Skin of body (tissue), 2 donors: Measurements from ENCODE around the gene SDE2. TPM values are rescaled to one million over a fixed set of nuclear protein-coding genes. Genes with fewer than 3 reads are reported as not detected.
"Not testable (repeated sequence)": the region's sequence is repeated elsewhere in the genome, so short reads cannot be mapped to it uniquely, and the experiment has no call there.

Source experiments
- DNase-seq: peaks from one replicate; lab custom pipeline; 2025; lab: John Stamatoyannopoulos, UW
- total RNA-seq: library from RNA; depleted of rRNA; stranded (reverse); fragments of >200 nt; gene quantifications from one replicate; pipeline ENCODE4 v1.2.3, GENCODE V29; 2014

Gene SDE2
- 35.0 TPM for total RNA-seq

DNA sequence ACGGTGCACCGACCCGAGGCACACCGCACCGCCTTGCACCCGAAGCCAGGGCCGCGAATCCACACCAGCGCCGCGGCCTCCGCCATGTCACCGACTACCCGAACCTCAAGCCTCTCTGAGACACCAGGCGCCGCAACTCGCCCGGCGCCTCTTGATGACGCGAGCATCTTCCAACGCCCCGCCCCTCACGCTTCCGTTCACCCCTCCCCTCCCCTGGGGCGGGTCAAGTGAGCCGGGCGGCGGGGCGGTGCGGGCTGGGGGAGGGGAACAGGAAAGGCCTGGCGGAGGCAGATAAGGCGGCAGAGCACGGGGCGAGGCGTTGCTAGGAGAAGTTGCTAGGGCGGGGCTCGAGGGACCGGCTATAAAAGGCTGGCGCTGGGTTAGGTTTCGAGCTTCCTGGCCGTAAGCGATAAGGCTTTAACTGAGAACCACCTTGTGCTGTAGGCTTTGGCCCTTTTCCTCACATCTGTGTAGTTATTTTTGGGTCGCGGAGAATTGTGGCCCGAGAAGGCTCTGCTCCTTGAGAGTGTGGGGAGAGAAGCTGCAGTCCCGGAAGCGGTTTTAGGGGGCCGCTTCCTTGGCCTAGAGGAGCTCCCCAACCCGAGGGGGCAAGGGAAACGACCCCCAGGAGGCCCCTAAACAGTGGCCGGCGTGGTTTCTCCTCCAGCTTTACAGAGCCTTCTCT lies at the start of gene SDE2:
SDE2 (minus strand) TSS at position 117 of the 685 bp plus-strand sequence; CDS start at position 86, 31 bp downstream.
- DNase-seq, result peak; percentile 98

DNA sequence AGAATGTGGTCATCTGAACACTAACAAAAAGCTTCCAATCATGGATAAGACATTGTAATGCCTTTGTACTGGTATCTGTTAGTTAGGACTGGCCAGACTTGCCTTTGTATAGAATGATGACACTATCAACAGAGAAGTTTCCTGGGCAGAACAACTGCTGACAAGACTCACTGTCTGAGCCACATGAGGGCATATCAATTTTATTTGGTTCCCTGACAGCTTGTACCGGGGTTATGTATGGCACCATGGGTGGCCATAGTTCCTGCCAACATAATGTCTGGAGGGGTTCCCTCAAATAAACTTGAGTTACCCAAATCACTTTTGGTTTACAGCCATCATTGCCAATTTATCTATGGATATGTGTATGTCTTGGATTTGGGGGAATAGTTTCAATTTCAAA lies 49.7 kb upstream of the SDE2 start:
- no peak for DNase-seq

DNA sequence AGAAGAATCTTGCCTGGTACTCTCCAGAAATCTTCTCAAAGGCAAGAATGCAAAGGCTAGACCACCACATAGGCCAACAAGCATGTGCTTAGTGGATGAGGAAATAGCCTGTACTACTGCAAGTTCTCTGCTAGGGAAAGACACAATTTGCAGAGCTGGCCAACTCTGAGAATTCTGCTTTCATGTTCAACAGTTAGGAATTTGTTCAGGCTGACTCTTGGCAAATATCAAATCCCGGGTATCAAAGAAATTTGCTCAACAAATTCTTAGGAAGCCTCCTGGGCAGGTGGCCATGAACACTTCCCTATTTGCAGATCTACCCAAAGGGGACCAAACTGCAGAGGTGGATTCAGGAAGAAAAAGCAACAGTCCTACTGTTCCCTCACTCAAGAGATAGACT lies 48.4 kb upstream of the SDE2 start:
- DNase-seq, result no peak

DNA sequence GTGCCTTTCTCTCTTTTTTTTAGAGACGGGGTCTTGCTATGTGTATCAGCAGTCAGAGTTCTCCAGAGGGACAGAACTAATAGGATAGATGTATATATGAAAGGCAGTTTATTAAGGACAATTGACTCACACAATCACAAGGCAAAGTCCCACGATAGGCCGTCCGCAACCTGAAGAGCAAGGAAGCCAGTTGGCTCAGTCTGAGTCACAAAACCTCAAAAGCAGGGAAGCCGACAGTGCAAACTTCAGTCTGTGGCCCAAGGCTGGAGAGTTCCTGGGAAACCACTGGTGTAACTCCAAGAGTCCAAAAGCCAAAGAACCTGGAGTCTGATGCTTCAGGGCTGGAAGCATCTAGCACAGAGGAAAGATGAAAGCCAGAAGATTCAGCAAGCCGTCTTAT lies 47.1 kb upstream of the SDE2 start:
- DNase-seq, result no peak

DNA sequence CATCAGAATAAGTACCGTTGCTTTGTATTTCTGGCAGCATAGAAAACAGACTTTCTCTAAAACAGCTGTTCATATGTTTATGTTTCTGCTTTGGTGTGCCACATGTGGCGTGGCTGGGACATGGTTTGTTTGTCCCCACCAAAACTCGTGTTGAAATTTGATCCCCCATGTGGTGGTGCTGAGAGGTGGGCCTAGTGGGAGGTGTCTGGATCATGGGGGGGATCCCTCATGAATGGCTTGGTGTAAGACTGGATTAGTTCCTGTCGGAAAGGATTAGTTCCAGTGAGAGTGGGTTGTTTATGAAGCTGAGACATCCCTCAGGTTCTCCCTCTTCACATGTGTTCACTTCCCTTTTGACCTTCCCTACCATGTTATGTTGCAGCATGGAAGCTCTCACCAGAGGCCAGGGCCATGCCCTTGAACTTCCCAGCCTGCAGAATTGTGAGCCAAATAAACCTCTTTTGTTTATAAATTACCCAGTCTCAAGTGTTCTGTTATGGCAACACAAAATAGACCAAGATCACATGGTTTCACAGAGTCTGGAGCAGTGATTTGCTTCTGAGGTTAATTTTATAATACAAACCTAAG lies 45.5 kb upstream of the SDE2 start:
- DNase-seq, result no peak

DNA sequence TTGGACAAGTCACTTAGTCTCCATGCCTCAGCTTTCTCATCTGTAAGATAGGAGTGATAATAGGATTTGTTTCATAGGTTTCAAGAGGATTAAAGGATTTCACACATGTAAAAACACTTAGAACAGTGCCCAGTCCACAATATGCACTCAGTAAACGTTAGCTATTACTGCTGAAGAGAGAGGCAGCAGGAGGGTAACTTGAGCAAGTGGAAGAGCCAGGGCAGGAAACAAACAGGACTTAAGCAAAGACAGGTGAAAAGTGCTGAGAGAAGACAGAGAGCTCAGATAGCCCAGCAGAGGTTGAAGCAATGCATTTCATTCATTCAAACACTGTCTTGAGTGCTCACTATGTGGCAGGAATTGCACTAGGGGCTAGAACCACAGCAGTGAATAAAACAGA lies 42.3 kb upstream of the SDE2 start:
- DNase-seq, result no peak

DNA sequence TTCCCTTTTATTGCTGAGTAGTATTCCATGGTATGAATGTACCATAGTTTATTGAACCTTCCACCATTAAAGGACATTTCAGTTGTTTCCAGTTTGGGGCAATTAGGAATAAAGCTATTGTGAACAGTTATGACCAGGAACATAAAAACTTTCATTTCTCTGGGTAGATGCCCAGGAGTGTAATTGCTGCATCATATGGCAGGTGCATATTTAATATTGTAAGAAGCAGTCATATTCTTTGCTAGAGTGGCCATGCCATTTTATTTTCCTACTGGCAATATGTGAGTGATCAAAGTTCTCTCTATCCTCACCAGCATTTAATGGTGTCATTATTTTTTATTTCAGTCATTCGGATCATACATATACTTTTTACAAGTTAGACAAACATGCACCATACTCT lies 39.5 kb upstream of the SDE2 start:
- DNase-seq, result no peak

DNA sequence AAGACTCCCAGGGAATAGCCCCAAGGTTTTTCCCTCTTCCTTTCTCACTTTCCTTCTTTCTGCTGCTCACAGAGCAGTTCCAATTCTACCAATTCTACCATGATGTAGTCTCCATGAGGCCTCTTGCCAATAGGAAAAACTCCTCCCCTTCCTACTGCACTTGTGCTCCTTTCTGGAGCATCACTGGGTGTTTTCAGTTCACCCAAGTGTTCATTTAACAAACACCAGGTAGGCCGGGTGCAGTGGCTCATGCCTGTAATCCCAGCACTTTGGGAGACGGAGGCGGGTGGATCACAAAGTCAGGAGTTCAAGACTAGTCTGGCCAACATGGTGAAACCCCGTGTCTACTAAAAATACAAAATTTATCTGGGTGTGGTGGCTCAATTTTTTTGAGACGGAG lies 36.8 kb upstream of the SDE2 start:
- DNase-seq, result no peak

DNA sequence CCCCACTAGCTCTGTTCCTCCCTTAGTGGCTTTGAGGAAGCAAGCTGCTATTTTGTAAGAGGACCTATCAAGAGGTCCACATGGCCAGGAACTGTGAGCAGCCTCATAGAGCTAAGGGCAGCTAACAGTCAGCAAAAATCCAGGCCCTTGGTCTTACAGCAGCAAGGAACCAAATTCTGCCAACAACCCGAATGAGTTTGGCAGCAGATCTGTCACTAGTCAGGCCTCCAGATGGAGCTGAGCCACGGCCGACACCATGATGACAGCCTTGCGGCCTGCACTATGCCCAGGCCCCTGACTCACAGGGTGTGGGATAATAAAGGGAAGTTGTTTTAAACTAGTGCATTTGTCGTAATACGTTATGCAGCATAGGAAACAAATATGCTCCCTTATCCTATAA lies 35.3 kb upstream of the SDE2 start:
- peak; percentile 41 for DNase-seq

DNA sequence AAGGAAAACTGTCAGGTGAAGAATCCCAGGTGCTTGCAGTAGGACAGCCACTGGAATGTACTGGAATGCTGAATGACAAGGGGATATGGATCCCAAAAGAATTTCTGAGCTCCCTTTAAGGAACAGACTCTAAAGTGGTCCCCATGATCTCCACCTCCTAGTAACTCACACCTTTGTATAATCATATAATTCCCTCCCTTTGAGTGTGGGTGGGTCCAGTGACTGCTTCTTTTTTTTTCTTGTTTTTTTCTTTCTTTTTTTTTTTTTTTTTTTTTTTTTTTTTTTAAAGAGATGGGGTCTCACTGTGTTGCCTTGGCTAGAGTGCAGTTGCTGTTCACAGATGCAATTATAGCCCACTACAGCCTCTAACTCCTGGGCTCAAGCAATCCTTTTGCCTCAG lies 34.8 kb upstream of the SDE2 start:
- no peak for DNase-seq

DNA sequence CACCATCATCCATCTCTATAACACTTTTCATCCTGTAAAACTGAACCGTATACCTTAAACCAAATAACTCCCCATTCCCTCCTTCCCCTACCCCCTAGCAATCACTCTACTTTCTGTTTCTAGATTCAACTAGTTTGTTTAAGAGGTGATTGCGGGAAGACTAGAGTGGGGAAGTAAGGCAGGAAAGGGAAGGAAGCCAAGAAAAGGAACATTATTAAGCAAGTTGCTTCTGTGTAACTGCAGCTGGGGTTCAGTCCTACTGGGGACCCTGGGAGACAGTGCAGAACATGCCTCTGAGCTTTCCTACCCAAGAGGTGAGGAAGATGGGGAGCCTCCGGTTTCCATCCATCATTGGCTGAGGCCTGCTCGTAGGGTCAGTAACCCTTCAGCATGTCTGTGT lies 34.4 kb upstream of the SDE2 start:
- no peak for DNase-seq

DNA sequence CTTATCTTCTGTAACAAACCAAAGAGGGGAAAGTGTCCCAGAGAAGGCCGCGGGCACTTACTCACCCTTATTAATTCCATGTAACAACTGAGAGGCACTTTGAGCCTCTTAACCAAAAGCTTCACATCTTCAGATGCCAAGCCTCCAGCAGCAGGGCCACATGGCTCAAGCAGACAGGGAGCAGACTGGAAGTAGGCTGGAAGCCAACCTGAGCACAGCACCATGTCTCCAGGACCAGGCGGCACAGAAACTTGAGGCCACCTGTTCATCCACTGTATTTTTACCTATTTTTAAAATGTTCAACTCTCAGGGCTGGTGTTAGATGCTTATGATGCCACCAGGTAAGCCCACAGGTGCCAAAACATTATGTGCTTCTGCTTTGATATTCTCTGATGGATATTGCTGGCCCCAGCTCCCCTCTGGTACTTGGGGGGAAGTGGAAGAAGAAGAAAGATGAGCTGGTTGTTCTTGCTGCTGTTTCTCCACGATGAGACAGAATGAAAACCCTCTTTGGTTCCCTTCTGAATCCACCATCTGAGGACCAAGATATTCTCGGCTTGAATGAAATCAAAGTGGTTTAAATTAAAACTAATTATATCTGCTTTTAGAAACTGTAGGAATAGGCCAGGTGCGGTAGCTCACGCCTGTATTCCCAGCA lies 30.6 kb upstream of the SDE2 start:
- DNase-seq, result no peak

DNA sequence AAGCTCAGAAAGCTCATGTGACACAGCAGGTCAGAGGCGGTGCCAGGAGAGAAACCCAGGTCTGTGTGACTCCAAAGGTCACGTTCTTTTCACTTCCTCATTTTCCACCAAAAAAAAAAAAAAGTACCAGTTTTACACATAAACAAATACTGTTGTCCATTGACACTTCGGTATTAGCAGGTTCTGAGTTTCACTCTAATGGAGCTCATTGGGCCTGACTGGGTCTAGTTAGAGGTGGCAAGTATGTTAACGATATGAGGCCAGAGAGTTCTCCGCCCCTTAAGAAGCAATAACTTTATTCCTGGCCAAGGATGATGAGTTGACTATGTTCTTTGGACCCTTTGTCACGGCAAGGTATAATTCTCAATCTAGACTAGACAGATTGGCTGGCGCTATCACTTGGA lies 30.0 kb upstream of the SDE2 start:
- DNase-seq, result no peak

DNA sequence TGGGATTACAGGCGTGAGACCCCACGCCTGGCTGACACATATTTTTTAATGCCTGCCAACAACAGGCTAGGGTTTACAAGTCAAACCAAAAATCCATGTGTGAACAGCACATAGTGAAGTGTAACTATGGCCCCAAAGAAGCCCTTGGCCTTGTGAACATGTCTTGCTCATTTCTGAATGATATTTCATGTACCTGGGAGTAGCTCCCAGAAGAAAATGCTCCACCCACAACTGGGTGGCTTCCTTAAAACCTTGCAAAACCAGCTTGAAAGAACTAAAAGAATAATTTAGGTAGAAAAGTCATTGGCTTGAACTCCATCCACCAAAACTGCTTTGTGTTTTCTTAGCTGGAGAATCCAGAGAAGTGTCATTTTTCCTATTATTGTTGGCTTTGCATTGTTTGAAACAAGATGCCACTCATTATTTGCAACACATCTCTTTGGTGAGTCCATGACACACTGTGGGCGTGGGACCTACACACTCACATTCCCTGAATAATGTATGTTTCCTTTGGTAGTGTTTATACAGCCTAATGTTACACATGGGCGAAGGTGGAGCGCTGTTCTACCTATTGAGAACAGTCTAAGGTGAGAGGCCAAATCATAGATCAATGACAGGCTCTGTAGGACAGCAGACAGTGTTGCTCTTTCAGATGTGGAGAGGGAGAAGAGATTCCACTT lies 28.5 kb upstream of the SDE2 start:
- no peak for DNase-seq

DNA sequence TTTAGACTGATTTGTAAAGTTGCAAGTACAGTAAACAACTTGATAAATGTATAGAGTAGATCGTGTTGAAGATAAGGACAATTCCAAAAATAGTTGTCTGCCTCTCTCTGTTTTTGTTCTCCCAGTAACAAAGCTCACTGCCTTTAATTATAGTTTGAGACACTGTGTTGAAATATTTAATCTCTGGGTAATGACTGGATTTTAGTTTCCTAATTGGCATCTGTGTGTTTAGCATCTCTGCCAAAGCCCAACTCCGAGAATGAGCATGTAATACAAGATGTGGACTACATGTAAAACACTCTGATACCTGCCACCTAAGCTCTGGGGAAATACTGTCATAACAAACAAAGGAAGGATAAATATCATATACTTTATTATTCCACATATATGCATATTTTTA lies 27.7 kb upstream of the SDE2 start:
- DNase-seq, result no peak

DNA sequence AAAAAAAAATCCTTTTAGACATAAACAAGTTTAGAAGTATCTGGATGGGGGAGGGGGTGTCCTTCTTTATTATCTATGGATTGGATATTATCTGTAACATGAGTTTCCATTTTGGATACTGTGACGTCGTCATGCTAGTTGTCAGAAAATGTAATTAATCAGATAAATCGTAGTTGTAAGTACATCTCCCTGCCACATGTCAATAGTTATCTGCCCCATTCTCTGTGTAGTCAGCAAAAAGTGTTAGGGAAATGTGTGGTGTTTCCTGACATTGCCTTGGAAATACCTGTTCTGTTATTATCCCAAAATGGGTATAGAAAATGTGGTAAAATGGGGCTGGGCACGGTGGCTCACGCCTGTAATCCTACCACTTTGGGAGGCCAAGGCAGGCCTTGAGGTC lies 24.6 kb upstream of the SDE2 start:
- DNase-seq, result no peak

DNA sequence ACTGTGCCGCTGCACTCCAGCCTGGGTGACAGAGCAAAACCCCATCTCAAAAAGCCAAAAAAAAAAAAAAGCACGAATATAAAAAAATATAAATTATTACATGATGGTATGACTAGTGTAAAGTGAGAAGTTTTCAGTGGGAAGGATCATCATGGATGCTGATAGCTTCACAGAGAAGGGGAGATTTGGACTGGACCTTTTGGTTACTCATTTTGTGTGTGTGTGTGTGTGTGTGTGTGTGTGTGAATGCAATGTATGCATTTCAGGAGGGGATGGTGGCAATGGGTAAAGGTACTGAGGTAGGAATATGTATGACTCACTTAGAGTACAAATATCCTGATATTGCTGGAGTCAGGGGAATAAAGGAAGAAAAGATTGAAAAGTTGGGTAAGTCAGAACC lies 22.7 kb upstream of the SDE2 start:
- DNase-seq, result no peak

DNA sequence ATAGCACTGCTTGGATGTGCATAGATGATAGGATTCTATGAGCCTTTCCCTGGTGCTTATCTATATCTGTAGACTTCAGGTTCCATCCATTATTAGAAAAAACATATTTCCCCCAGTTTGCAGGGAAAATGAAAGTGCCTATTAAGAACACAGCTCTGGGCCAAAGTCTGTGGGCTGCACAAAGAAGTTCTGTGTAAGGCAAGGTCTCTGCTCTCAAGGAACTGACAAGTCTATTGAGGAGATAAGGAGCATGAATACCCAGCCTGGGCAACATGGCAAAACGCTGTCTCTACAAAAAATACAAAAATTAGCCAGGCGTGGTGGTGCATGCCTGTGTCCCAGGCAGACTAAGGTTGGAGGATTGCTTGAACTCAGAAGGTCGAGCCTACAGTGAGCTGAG lies 22.3 kb upstream of the SDE2 start:
- no peak for DNase-seq

DNA sequence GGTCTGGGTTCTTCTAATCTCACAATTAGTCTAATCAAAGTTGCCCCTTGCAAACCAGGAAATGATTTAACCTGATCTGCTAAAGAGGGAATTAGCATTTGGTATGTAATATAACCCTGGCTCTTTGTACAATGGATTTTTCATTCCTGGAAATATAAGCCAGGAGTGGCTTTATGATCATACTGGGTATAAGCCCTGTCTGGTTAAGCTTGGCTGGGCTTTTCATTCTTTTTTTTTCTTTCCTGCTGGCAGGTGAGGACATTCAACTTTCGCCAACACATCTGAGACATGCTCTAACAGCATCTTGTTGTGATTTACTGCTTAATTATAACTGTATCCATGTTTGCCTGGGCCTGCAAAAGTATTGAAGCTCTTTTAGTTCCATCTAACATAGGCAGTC lies 20.4 kb upstream of the SDE2 start:
- no peak for DNase-seq

DNA sequence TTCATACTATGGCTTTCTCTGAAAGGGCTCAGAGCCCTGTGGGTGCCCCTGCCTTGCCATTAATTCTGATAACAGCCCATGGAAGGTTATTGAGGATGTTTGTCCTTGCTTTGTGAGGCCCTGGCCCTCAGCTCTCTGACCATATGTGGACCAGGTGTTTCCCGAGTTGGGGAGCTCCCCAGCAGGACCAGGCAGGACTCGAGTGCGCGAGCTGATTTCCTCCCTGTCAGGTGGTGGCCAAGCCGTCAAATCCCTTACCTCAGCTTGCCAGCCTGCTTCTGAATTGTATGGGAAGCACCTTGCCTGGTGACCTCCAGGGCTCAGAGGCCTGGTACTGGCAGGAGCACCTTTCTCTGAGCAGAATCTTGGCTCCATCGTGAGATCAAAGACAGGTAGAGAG lies 17.9 kb upstream of the SDE2 start:
- no peak for DNase-seq

DNA sequence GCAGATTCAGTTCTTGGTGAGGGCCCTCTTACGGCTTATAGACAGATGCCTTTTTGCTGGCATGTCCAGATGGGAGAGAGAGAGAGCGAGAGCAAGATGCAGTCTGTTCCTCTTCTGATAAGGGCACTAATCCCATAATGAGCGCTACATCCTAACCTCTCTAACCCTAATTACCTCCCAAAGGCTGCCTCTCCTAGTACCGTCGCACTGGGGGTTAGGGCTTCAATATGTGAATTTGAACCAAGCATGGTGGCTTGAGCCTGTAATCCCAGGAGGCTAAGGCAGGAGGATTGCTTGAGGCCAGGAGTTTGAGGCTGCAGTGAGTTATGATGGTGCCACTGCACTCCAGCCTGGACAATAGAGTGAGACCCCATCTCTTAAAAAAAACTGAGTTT lies 10.5 kb upstream of the SDE2 start:
- no peak for DNase-seq

DNA sequence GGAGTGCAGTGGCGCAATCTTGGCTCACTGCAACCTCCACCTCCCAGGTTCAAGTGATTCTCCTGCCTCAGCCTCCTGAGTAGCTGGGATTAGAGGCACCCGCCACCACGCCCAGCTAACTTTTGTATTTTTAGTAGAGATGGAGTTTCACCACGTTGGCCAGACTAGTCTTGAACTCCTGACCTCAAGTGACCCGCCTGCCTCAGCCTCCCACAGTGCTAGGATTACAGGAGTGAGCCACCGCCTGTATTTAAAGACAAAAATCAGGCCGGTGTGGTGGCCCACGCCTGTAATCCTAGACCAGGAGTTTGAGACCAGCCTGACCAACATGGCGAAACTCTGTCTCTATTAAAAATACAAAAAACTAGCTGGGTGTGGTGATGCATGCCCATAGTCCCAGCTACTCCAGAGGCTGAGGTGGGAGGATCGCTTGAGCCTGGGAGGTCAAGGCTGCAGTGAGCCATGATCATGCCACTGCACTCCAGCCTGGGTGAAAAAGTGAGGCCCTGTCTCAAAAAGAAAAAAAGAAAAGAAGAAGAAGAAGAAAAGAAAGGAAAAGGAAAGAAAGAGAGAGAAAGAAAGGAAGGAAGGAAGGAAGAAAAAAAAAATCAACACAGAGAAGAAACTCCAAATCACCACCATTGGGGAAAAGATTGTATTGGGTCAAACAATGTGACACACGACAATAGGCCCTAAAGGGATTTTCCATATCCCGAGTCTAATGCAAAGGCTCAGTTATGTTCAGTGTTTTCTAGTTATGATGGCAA lies 8.2 kb upstream of the SDE2 start:
- not testable (repeated sequence) for DNase-seq
